Karpas-422 (cell line): ENCODE results near the gene CRYZL1. TPM values are rescaled to one million over a fixed set of nuclear protein-coding genes. Genes with fewer than 3 reads are reported as not detected.

Source experiments
- DNase-seq: peaks from one replicate; pipeline ENCODE4 v3.0.0-alpha.2; 2015
- H2AFZ ChIP-seq: fragments of 200-600 bp; sonication (generic); 2 replicates; pipeline ENCODE4 v1.6.1; 2014; ENCODE audit warnings: antibody characterized with exemption, low read length, mixed read lengths
- H3K27ac ChIP-seq: fragments of 200-600 bp; sonication (generic); 2 replicates; pipeline ENCODE4 v1.5.1; 2014; ENCODE audit warnings: mild to moderate bottlenecking, low read length, moderate library complexity
- H3K27me3 ChIP-seq: fragments of 200-600 bp; sonication (generic); 2 replicates; pipeline ENCODE4 v1.6.1; 2014; ENCODE audit warnings: low read length, mixed read lengths
- H3K36me3 ChIP-seq: fragments of 200-600 bp; sonication (generic); 2 replicates; pipeline ENCODE4 v1.6.1; 2014; ENCODE audit warnings: low read length, mixed read lengths; ENCODE audit not compliant: insufficient read depth
- H3K4me1 ChIP-seq: fragments of 200-600 bp; sonication (generic); 2 replicates; pipeline ENCODE4 v1.6.1; 2014; ENCODE audit warnings: mild to moderate bottlenecking, low read length, mixed read lengths
- H3K4me2 ChIP-seq: fragments of 200-600 bp; sonication (generic); 2 replicates; pipeline ENCODE4 v1.6.1; 2014; ENCODE audit warnings: low read length, low read depth, mild to moderate bottlenecking; ENCODE audit not compliant: poor library complexity, severe bottlenecking
- H3K4me3 ChIP-seq: fragments of 200-600 bp; sonication (generic); 2 replicates; pipeline ENCODE4 v1.5.1; 2014; ENCODE audit warnings: mild to moderate bottlenecking, antibody characterized with exemption, low read length, mixed read lengths
- H3K79me2 ChIP-seq: fragments of 200-600 bp; sonication (generic); 2 replicates; pipeline ENCODE4 v1.6.1; 2014; ENCODE audit warnings: mild to moderate bottlenecking, low read length, mixed read lengths
- H3K9ac ChIP-seq: fragments of 200-600 bp; sonication (generic); 2 replicates; pipeline ENCODE4 v1.6.0; 2014; ENCODE audit warnings: low read length
- H3K9me2 ChIP-seq: fragments of 200-600 bp; sonication (generic), shearing (Covaris generic); replicated peaks from 2 replicates; pipeline ENCODE4 v1.6.0; 2014; ENCODE audit warnings: mild to moderate bottlenecking, low read length, moderate library complexity; ENCODE audit not compliant: insufficient read depth
- H3K9me3 ChIP-seq: fragments of 300-700, 200-600 bp; sonication (generic); 2 replicates; pipeline ENCODE4 v1.6.1; 2014; ENCODE audit warnings: low read length, mixed read lengths
- H4K20me1 ChIP-seq: fragments of 200-600 bp; sonication (generic); 2 replicates; pipeline ENCODE4 v1.6.1; 2014; ENCODE audit warnings: mild to moderate bottlenecking, antibody characterized with exemption, low read length, low read depth; ENCODE audit not compliant: insufficient read depth
- total RNA-seq: library from RNA; depleted of rRNA; stranded (reverse); fragments of >200 nt; shearing (Covaris generic); gene quantifications from 2 replicates; pipeline ENCODE4 v1.2.3, GENCODE V29; 2014; ENCODE audit warnings: low replicate concordance; rRNA removed

CRYZL1 gene
- total RNA-seq, 1 experiment from 2014 or later: 43.6 TPM

GRCh38 chr21:33542640-33543504 lies 98.7 kb downstream of the CRYZL1 start, which contains the start of gene SON:
Gene SON (plus strand): TSS chr21:33543038. CDS start chr21:33543093, 55 bp downstream.
- H3K79me2 ChIP-seq: peaks cover 92% of the 10 kb centered on the region
- H3K27ac ChIP-seq: peak within 1 kb of the TSS; percentile 96
- H2AFZ ChIP-seq: peak within 1 kb of the TSS; percentile 35; the same call in 1 of the 2 replicates
- H3K27me3 ChIP-seq: no peaks in the 10 kb centered on the region
- no peaks in the 10 kb centered on the region for H3K9me3 ChIP-seq
- H4K20me1 ChIP-seq: peaks cover 29% of the 10 kb centered on the region
- peaks cover 30% of the 10 kb centered on the region for H3K4me1 ChIP-seq
- H3K36me3 ChIP-seq: peaks cover 51% of the 10 kb centered on the region
- peak within 1 kb of the TSS; percentile 97 for H3K9ac ChIP-seq
- peak within 1 kb of the TSS; percentile 83 for H3K4me3 ChIP-seq
- peak within 1 kb of the TSS; percentile 96 for H3K4me2 ChIP-seq
- H3K9me2 ChIP-seq: no peaks in the 10 kb centered on the region
- DNase-seq: peak; percentile 99

DNA sequence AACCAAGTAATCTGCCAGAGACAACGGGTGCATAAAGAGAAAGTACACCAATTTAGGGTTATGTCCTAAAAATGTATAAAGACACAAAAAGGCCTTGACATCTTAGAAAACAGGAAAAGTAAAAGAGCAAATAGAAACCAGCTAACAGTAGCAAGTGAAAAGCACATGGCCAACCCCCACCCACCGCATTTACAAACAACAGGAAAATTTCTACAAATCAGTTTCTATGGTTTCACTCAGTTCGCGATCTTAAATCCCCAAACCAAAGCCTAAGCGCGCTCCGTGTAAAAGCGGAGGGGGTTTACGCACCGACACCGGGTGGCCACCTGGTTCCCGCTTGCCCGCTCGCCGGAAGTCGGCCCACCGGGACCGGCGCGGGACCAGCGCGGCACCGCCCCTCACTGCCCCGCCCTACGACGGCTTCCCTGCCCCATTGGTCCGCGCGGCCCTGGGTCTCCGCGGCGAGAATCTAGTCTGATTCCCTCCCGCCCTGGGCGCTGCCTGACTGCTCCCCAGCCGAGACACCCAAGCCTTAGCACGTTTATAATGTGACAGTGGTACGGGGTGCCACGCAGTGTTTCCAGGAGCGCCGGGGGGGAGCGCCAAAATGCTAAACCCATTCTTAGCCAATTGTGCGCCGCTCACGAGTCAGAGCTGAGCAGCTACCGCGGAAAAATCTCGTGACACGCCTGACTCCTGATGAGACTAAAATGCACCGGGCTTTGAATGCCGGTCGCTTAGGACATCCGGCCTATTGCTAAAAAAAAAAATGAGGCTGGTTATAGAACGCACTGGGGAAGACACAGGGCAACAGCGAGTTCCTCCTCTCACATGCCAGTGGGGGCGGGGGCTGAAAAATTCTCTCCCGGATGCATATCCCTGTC lies 99.5 kb downstream of the CRYZL1 start, which contains the start of gene GART:
Gene GART (minus strand): TSS at position 362 of the 884 bp plus-strand sequence. CDS start 2,802 bp downstream, outside the sequence.
- Histone ChIP-seq H3K9ac (peak within 1 kb of the TSS; percentile 97), H3K9me2 (no peaks in the 10 kb centered on the region), H3K27me3 (no peaks in the 10 kb centered on the region), H3K9me3 (no peaks in the 10 kb centered on the region), H3K4me1 (peaks cover 30% of the 10 kb centered on the region), H3K36me3 (peaks cover 53% of the 10 kb centered on the region), H2AFZ (peak within 1 kb of the TSS; percentile 35; the same call in 1 of the 2 replicates), H3K79me2 (peaks cover 92% of the 10 kb centered on the region), H3K4me2 (peak within 1 kb of the TSS; percentile 96), H3K4me3 (peak within 1 kb of the TSS; percentile 83), H4K20me1 (peaks cover 24% of the 10 kb centered on the region), H3K27ac (peak within 1 kb of the TSS; percentile 96)
- DNase-seq: peak; percentile 95

DNA sequence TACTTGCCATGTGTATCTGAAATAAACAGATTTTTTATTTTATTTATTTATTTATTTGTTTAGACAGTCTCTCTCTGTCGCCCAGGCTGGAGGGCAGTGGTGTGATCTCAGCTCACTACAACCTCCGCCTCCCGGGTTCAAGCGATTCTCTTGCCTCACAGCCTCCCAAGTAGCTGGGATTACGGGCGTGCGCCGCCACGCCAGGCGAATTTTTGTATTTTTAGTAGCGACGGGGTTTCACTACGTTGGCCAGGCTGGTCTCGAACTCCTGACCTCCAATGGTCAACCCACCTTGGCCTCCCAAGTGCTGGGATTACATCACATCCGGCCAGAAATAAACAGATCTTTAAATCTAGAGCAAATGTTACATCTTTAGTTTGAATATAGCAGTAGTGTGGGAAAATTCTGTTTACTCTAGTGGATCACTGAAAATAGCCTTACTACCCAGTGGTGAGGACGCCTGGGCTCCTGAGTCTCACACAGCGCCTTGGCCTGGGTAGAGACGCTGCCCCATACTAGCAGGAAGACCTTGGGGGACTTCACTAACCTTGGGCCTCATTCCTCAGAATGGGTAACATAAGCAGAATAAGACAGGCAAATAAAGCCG lies 100.3 kb downstream of the CRYZL1 start:
- H3K27ac ChIP-seq: peak overlapping the region; percentile 96
- peaks cover 60% of the 10 kb centered on the region for H3K36me3 ChIP-seq
- H3K9me2 ChIP-seq: no peaks in the 10 kb centered on the region
- H3K27me3 ChIP-seq: no peaks in the 10 kb centered on the region
- H3K4me2 ChIP-seq: peak overlapping the region; percentile 96
- peaks cover 30% of the 10 kb centered on the region for H3K4me1 ChIP-seq
- no peak overlapping the region for H2AFZ ChIP-seq
- H3K4me3 ChIP-seq: peak overlapping the region; percentile 83
- peak overlapping the region; percentile 97 for H3K9ac ChIP-seq
- peaks cover 92% of the 10 kb centered on the region for H3K79me2 ChIP-seq
- peak; percentile 67 for DNase-seq
- no peaks in the 10 kb centered on the region for H3K9me3 ChIP-seq
- H4K20me1 ChIP-seq: peaks cover 23% of the 10 kb centered on the region

DNA sequence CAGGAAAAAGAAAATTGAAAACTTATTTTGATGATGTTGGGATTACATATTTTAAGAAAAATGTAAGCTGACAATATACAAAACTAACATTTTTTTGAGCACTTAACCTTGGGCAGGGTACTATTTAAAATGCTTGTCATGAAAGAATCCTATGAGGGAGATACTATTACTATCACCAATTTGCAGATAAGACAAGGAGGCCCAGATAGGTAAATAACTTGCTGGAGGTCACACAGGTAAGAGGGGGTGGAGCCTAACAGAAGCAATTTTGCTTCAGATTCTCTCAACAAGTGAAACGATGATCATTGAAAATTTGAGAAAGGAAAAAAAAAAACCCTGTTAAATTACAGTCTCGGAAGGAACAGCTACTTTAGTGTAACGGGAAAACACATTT lies 100.8 kb downstream of the CRYZL1 start:
- Histone ChIP-seq H3K27me3 (no peaks in the 10 kb centered on the region), H3K4me1 (peaks cover 30% of the 10 kb centered on the region), H3K4me2 (peak overlapping the region; percentile 96), H3K9me3 (no peaks in the 10 kb centered on the region), H3K4me3 (peak overlapping the region; percentile 83), H2AFZ (no peak overlapping the region), H3K79me2 (peaks cover 90% of the 10 kb centered on the region), H3K36me3 (peaks cover 60% of the 10 kb centered on the region), H3K9me2 (no peaks in the 10 kb centered on the region), H4K20me1 (peaks cover 23% of the 10 kb centered on the region), H3K9ac (peak overlapping the region; percentile 97), H3K27ac (peak overlapping the region; percentile 50)
- no peak for DNase-seq

DNA sequence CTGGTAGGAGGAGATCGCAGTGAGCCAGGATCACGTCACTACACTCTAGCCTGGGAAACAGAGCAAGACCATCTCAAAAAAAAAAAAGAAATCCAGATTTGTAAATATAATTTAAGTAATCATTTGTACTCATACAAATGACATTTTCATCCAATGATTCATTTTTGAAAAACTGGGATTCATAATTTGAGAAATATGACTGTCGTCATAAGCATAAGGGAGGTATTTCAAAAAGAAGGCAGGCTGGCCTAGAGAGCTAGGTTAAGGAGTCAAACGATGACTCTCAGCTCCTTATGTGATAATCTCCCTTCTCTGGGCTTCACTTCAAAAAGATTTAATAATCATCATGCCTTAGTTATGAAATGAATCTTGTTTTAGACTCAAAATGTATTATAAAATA lies 101.9 kb downstream of the CRYZL1 start:
- peaks cover 19% of the 10 kb centered on the region for H3K4me1 ChIP-seq
- no peaks in the 10 kb centered on the region for H3K9me2 ChIP-seq
- H3K27ac ChIP-seq: no peak overlapping the region
- H3K27me3 ChIP-seq: no peaks in the 10 kb centered on the region
- no peak for DNase-seq
- H3K9me3 ChIP-seq: no peaks in the 10 kb centered on the region
- peaks cover 87% of the 10 kb centered on the region for H3K79me2 ChIP-seq
- no peak overlapping the region for H3K4me3 ChIP-seq
- no peak overlapping the region for H3K9ac ChIP-seq
- H2AFZ ChIP-seq: no peak overlapping the region
- H4K20me1 ChIP-seq: peaks cover 13% of the 10 kb centered on the region
- peaks cover 61% of the 10 kb centered on the region for H3K36me3 ChIP-seq
- H3K4me2 ChIP-seq: no peak overlapping the region

Other genes with a start within 250 kb of the CRYZL1 start
- gene IFNGR2, start 238.3 kb downstream of the CRYZL1 start, total RNA-seq: 30.4 and 52.1 TPM in 2 replicates
- 39.9 and 57.5 TPM in 2 replicates for gene TMEM50B, start 161.8 kb downstream of the CRYZL1 start, total RNA-seq
- 0.22 and 0.25 TPM in 2 replicates for gene DNAJC28, start 150.0 kb downstream of the CRYZL1 start, total RNA-seq
- gene GART, start 99.6 kb downstream of the CRYZL1 start, total RNA-seq: 117 and 119 TPM in 2 replicates
- 121 and 159 TPM in 2 replicates for gene SON, start 98.7 kb downstream of the CRYZL1 start, total RNA-seq
- 14.6 and 16.1 TPM in 2 replicates for gene DONSON, start 53.1 kb downstream of the CRYZL1 start, total RNA-seq
- 2.3 TPM in 2 replicates for gene ITSN1, start 760 bp upstream of the CRYZL1 start, total RNA-seq